ENCODE measurements around the gene IL10.

- TF ChIP-seq POLR2A (IDR thresholded peaks at IDR 0.05; ENCODE audit: low read length) (no peak), GATA1 (IDR thresholded peaks at IDR 0.05; ENCODE audit: low read depth, low read length) (no peak)
Measured at GRCh38 chr1:206772243-206772937, at the start of gene IL10.
